Stimulated activated CD8-positive, alpha-beta memory T cell treated with anti-CD3 and anti-CD28 coated beads, Interleukin-12 subunit alpha, Interleukin-12 subunit beta, amount 100 ng/mL, for 1 hour (primary cell): ENCODE results near the gene ARL14EP.

Experiments
- DNase-seq: peaks from one replicate; pipeline ENCODE4 v3.0.0-alpha.2; 2020; ENCODE audit warnings: low read depth

The ARL14EP gene

DNA sequence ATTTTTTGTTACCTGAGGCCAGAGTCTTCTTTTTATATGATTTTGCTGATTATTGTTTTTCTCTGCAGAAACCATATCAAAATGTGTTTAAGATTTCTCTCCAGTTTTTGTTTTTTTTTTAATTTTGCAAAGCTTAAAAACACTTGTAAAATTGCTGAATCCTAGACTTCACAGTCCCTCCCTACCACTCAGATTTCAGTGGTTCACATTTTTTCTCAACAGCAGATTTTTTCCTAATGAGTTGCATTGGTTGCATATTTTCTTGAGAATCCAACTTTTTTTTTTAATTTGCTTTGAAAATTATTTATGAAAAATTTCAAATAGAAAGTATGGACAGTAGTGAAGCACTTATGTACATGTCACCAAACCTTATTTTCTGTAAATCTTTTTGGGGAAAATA lies 5.8 kb downstream of the ARL14EP start:
- no peak for DNase-seq

DNA sequence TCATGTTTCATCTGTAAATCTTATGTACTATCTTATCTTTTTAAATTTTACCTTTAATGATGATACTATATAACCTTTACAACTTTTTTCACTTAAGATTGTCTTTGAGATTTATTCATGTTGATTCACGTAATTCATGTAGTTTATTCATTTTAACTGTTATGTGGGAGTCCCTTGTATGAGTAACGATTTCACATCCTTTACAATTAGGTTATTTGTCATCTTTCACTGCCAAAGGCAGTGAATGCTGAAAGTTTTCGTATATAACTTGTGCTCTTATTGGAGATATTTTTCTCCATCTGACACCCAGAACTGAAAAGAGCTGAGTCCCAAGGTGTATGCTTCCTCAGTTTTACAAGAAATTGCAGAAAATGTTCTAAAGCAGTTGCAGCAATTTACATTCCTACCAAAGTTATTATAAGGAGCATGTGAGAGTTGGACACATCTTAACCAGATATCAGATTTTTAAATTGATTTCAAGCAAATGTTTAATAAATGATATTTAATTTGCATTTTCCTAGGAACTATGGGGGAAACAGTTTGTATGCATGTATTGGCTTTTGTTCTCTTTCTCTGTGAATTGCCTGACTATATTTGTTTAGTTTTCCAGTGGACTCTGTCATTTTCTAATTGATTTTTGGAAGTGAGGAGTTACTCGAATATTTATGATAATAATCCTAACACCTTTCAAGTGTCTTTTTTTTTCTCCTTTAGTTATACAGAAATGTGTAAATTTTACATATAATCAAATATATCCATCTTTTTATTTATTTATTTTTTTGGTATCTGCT lies 6.4 kb downstream of the ARL14EP start:
- DNase-seq, result no peak

DNA sequence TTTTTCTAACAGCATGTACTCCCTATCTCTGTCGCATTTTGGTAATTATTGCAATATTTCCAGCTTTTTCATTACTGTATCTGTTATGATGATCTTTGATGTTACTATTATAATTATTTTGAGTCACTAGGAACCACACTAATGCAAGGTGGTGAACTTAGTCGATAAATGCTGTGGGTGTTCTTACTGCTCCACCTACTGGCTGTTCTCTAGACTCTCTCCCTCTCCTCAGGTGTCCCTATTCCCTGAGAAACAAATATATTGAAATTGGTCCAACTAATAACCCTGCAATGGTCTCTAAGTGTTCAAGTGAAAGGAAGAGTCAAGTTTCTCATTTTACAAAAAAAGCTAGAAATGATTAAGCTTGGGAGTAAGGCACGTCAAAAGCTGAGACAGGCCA lies 10.5 kb downstream of the ARL14EP start:
- no peak for DNase-seq

GRCh38 chr11:30342736-30343166 lies 19.8 kb downstream of the ARL14EP start:
- no peak for DNase-seq

GRCh38 chr11:30344085-30344484 lies 21.2 kb downstream of the ARL14EP start:
- no peak for DNase-seq

DNA sequence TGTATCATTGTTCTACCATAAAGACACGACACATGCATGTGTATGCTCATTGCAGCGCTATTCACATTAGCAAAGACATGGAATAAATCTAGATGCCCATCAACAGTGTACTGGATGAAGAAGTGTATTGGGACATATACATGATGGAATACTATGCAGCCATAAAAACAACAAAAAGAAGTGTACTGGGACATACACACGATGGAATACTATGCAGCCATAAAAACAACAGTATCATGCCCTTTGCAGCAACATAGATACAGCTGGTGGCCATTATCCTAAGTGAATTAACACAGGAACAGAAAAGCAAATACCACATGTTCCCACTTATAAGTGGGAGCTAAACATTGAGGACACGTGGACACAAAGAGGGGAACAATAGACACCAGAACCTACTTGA lies 22.7 kb downstream of the ARL14EP start:
- DNase-seq, result no peak

- no peak for DNase-seq
Measured at GRCh38 chr11:30346068-30346688, 23.3 kb downstream of the ARL14EP start.

DNA sequence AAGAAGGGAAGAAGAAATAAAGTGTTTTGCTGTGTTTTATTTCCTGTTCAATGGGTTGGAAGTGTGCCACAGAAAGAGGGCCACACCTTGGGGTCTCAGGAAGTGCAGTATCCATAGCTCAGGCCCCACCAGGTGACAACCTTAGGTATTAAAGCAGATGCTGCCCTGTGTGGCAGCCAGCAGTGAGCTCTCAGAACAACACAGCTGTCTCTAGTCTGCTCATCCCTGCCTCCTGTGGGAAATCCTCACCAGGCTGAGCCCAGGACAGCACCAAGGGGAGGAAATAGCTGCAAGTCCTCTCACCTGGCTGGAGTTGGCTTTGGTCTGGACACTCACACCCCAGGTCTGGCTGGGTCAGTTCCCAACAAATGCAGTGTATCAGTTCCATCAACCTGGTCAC lies 25.1 kb downstream of the ARL14EP start:
- DNase-seq, result no peak

DNA sequence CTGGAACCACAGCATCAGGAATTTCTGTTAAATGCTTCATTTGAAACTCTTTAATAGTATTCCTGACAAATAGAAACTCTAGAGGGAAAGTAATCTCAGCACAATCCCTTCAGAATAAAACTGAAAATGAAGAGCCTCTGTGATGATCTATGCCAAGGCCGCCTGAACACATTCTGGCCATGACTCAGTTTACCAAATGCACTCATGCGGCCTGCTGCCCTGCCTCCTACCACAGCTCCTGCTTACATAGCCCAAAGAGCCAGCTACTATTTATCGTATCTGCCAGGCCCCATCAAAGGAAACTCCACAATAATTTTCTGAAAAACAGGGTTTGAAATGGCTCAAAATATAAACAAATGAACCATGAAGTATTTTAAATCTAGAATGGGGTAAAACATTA lies 27.0 kb downstream of the ARL14EP start:
- DNase-seq, result no peak

DNA sequence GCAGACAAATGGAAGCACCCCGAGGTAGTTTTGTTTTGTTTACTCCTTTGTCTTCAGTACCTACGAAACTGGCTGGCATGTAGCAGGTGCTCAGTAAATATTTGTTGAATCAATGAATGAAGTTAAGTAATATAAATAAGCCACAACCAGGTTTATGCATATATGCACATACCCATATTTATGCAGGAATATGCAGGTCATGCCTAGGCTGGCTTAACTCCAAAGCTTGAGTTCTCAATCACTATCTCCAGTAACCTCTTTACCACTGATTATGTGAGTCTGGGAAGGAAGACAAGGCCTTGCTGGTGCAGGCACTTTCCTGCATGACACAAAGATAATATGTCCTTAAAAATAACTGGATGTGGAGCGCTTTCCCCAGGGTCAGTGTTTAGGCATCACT lies 27.5 kb downstream of the ARL14EP start:
- DNase-seq, result no peak

- DNase-seq, result no peak
Measured at GRCh38 chr11:30351061-30351460, 28.2 kb downstream of the ARL14EP start.

GRCh38 chr11:30356391-30356790 lies 33.5 kb downstream of the ARL14EP start:
- no peak for DNase-seq

GRCh38 chr11:30357872-30358271 lies 35.0 kb downstream of the ARL14EP start:
- no peak for DNase-seq

- DNase-seq, result no peak
Measured at GRCh38 chr11:30358536-30358935, 35.6 kb downstream of the ARL14EP start.

DNA sequence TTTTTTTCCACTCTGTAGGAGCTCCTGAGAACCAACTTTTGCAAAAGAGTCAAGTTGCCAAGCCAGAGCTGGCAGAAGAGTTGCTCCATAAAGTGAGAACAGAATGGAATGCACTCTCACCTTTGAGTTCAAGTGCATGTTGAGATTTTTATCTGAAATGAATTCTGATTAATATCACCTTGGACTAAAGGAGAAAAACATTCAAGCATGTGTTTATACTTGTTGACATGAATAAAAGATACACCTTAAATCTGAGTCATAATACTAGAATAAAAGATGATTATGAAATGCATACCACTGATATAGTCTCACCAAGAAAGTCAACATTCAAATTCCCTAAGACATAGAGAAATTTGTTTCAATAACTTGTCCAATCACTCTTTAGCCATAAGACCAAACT lies 37.8 kb downstream of the ARL14EP start:
- no peak for DNase-seq

GRCh38 chr11:30364139-30364836 lies 41.4 kb downstream of the ARL14EP start:
- DNase-seq, result no peak

DNA sequence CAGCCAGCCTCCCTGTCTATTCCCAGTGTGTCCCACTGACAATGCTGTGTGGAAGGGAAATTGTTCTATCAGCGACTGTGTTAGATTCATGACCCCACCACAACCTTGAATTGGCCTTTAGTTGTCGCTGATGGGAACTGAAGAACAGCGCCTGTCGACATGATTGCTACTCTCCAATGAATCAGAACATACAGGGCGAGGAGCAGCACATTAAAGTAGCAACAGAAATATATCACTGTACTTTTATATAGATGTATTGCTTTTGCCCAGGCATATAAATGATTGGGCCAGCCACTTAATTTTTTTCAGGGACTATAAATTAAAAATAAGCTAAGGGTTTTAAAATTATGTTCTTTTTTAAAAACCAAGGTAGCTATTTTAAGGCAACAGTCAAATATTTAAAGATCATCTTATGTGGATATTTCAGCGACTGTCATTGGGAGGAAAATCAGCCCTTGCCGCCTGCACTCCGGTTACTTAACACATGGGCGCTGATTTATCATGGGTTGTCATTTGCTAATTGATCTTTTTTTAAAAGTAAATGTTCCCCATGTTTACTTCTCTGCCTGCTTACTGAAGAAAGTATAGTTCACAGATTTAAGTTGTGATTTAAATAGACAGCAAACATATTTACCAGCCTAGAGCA lies 42.1 kb downstream of the ARL14EP start:
- no peak for DNase-seq

DNA sequence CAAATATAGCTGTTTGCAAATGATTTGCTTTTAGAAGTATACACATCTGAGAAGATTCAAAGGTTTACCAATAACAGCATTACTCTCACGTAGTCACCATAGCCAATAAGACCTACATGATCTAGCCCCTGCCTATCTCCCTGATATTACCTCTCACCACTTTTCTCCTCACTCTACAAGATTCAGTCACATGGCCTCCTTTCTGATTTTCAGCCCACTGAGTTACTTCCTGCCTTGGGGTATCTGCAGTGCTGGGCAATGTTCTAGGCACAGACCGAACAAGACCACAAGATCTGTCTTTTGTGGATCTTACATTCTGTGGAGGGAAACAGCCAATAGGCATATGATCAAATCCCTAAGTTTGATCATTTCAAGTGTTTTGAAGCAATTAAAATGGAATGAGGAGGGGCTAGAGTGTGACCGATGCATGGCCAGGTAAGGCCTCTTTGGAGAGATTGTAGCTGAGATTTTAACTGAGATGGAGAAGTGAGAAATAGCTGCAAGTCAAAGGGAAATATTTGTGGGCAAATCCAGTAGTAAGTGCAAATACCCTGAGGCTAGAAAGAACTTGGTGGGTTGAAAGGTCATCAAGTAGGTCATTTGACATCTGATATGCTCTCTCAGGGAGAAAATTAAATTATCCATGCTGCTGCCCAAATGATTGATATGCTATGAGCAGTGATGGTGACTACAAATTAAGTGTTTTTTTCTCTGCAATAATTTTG lies 43.1 kb downstream of the ARL14EP start:
- no peak for DNase-seq

DNA sequence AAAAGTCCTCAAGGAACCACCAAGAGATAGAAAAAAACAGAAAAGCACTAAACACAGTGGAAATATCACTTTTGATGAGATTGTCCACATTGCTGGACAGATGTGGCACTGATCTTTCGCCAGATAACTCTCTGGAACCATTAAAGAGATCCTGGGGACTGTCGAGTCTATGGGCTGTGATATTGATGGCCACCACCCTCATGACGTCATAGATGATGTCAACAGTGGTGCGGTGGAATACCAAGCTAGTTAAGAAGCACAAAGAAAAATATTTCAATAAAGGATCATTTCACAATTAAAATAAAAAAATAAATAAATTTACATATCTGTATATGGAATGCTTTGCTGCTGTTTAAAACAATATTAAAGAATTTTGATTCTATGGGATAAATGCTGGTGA lies 45.5 kb downstream of the ARL14EP start:
- DNase-seq, result no peak

DNA sequence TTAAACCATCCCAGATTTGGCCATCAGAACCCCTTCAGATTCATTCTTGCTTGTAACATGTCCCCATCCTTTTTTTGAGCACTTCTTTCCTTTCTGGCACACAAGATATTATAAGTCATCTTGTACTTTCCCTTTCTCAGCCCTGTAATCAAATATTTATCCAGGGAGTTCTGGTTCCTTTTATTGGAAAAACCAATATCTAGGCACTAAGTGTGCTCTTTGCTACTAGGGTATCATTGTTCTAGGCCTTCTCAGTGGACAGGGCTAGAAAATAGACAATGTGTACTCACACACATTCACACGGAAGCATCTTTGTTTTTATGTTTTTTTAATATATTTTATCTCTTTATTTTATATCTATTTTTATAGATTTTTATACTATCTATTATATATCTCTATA lies 47.3 kb downstream of the ARL14EP start:
- no peak for DNase-seq

- no peak for DNase-seq
Measured at GRCh38 chr11:30377347-30377746, 54.4 kb downstream of the ARL14EP start.

DNA sequence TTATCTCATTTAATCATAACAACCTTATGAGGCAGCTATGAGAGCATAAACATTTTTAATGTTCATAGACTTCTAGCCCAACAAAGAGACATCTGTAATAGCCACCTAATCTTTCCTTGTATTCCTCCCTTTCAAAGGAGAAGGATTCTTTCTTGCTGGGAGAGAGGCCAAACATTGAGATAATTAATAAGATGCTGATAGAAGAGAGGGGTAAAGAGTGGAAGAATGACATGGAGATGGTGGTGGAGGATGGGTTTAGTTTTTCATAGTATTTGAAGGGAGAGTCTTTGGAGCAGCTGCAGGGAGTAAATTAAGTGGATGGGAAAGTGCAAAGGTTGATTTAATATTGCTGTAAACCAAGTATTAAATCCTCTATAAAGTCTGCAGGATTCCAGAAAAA lies 57.9 kb downstream of the ARL14EP start:
- no peak for DNase-seq
